IMR-90 (cell line): Measurements from ENCODE around the gene ABCC9. TPM values are rescaled to one million over a fixed set of nuclear protein-coding genes. Genes with fewer than 3 reads are reported as not detected.

Experiments
- ATAC-seq: fragments of 200-7000 bp; cut with Tn5 transposase; 2 replicates; pipeline ENCODE4 v1.9.1; 2020; ENCODE audit warnings: low read depth, mild to moderate bottlenecking, moderate library complexity
- BruUV-seq: library from RNA; stranded (reverse); fragments of 400-500 nt; replicated peaks from 2 replicates; lab custom pipeline; 2021; lab: Mats Ljungman, UMichigan
- CTCF ChIA-PET: fragments of 300-600 bp; formaldehyde crosslinking; extraction: SDS; loops from one replicate; lab custom pipeline; 2021; ENCODE audit warnings: antibody characterized with exemption; lab: Yijun Ruan, JAX
- POLR2A ChIA-PET: fragments of 300-600 bp; sonication (Branson Sonifier 250); formaldehyde crosslinking; loops from one replicate; lab custom pipeline; 2022; ENCODE audit warnings: antibody characterized with exemption; ENCODE audit not compliant: unreplicated experiment; lab: Charles Lee
- DNase-seq: peaks from one replicate; pipeline ENCODE4 v3.0.0; 2013
- H2AFZ ChIP-seq: replicated peaks from 2 replicates; pipeline ENCODE3; 2013; ENCODE audit warnings: low read length, mild to moderate bottlenecking; ENCODE audit not compliant: poor library complexity
- H2AK5ac ChIP-seq: 2 replicates; pipeline ENCODE4 v1.6.1; 2013; ENCODE audit warnings: low read depth, low read length, inconsistent platforms
- H2AK9ac ChIP-seq: replicated peaks from 2 replicates; pipeline ENCODE3; 2013; ENCODE audit warnings: mild to moderate bottlenecking, low read depth, low read length, moderate library complexity; ENCODE audit not compliant: poor library complexity
- H2BK120ac ChIP-seq: 2 replicates; pipeline ENCODE4 v1.6.1; 2013; ENCODE audit warnings: low read depth, low read length, inconsistent platforms
- H2BK15ac ChIP-seq: 3 replicates; pipeline ENCODE4 v1.6.1; 2013; ENCODE audit warnings: low read depth, low read length, inconsistent platforms
- H2BK20ac ChIP-seq: 2 replicates; pipeline ENCODE4 v1.6.1; 2013; ENCODE audit warnings: low read depth, mild to moderate bottlenecking, inconsistent platforms, low read length, moderate library complexity
- H2BK5ac ChIP-seq: 2 replicates; pipeline ENCODE4 v1.6.1; 2013; ENCODE audit warnings: mild to moderate bottlenecking, low read depth, low read length, inconsistent platforms; ENCODE audit not compliant: poor library complexity, severe bottlenecking
- H3K14ac ChIP-seq: replicated peaks from 2 replicates; pipeline ENCODE4 v1.6.1; 2013; ENCODE audit warnings: low read depth, low read length, inconsistent platforms
- H3K18ac ChIP-seq: 2 replicates; pipeline ENCODE4 v1.6.1; 2013; ENCODE audit warnings: low read depth, low read length, control low read depth
- H3K23ac ChIP-seq: 2 replicates; pipeline ENCODE4 v1.6.1; 2013; ENCODE audit warnings: low read depth, low read length, inconsistent platforms
- H3K27ac ChIP-seq: 2 replicates; pipeline ENCODE4 v1.5.1; 2013; ENCODE audit warnings: mild to moderate bottlenecking, control low read depth, low read length; ENCODE audit not compliant: insufficient read depth
- H3K27me3 ChIP-seq: 2 replicates; pipeline ENCODE4 v1.6.1; 2013; ENCODE audit warnings: low read length; ENCODE audit not compliant: control insufficient read depth, insufficient read depth
- H3K36me3 ChIP-seq: 2 replicates; pipeline ENCODE4 v1.6.1; 2013; ENCODE audit warnings: low read length, mixed read lengths; ENCODE audit not compliant: control insufficient read depth, insufficient read depth
- H3K4ac ChIP-seq: 2 replicates; pipeline ENCODE4 v1.6.1; 2013; ENCODE audit warnings: low read depth, low read length, inconsistent platforms
- H3K4me1 ChIP-seq: 2 replicates; pipeline ENCODE4 v1.6.1; 2013; ENCODE audit warnings: low read length, mixed read lengths; ENCODE audit not compliant: control insufficient read depth, insufficient read depth
- H3K4me2 ChIP-seq: 2 replicates; pipeline ENCODE4 v1.6.1; 2013; ENCODE audit warnings: low read depth, mild to moderate bottlenecking, control low read depth, low read length, moderate library complexity
- H3K4me3 ChIP-seq: 2 replicates; pipeline ENCODE4 v1.5.1; 2013; ENCODE audit warnings: low read depth, mild to moderate bottlenecking, control low read depth, low read length, moderate library complexity; ENCODE audit not compliant: insufficient read depth
- H3K56ac ChIP-seq: 2 replicates; pipeline ENCODE4 v1.6.1; 2013; ENCODE audit warnings: low read length, inconsistent platforms; ENCODE audit not compliant: insufficient read depth; ENCODE audit errors: extremely low read depth
- H3K79me1 ChIP-seq, 2 experiments: 2 replicates each; pipeline ENCODE4 v1.6.1; 2013; ENCODE audit warnings: low read length in 2 of 2, inconsistent platforms in 1 of 2, low read depth in 1 of 2
- H3K9ac ChIP-seq: 2 replicates; pipeline ENCODE4 v1.6.1; 2013; ENCODE audit warnings: low read depth, low read length, control low read depth
- H3K9me1 ChIP-seq: 2 replicates; pipeline ENCODE4 v1.6.1; 2013; ENCODE audit warnings: low read length, inconsistent platforms; ENCODE audit not compliant: insufficient read depth
- H3K9me3 ChIP-seq: 2 replicates; pipeline ENCODE4 v1.6.1; 2013; ENCODE audit warnings: low read length; ENCODE audit not compliant: control insufficient read depth, insufficient read depth
- H4K20me1 ChIP-seq: 2 replicates; pipeline ENCODE4 v1.6.1; 2013; ENCODE audit warnings: low read length, inconsistent platforms; ENCODE audit not compliant: insufficient read depth
- H4K5ac ChIP-seq: 2 replicates; pipeline ENCODE4 v1.6.1; 2013; ENCODE audit warnings: mild to moderate bottlenecking, low read depth, low read length, control low read depth
- H4K8ac ChIP-seq, 2 experiments: 2 replicates each; pipeline ENCODE4 v1.6.1; 2013; ENCODE audit warnings: low read depth in 2 of 2, low read length in 2 of 2, control low read depth in 1 of 2, inconsistent platforms in 1 of 2
- H4K91ac ChIP-seq: 2 replicates; pipeline ENCODE4 v1.6.1; 2013; ENCODE audit warnings: low read depth, low read length, inconsistent platforms; ENCODE audit not compliant: insufficient read depth
- BHLHE40 ChIP-seq: fragments of 150-350 bp; IDR thresholded peaks from 2 replicates; pipeline ENCODE4 v1.6.1; 2016; ENCODE audit warnings: mild to moderate bottlenecking, low read depth, low read length
- CEBPB ChIP-seq: IDR thresholded peaks from 2 replicates; pipeline ENCODE4 v1.6.1; 2012; ENCODE audit warnings: low read depth, low read length, improper control_type of control experiment
- CHD1 ChIP-seq: IDR thresholded peaks from 2 replicates; pipeline ENCODE4 v1.6.1; 2012; ENCODE audit warnings: low read depth, low read length, improper control_type of control experiment
- FOS ChIP-seq: fragments of 150-350 bp; IDR thresholded peaks from 2 replicates; pipeline ENCODE4 v1.6.1; 2016; ENCODE audit warnings: low read depth, low read length
- MAFK ChIP-seq: IDR thresholded peaks from 2 replicates; pipeline ENCODE4 v1.6.1; 2012; ENCODE audit warnings: low read depth, low read length, improper control_type of control experiment
- MAZ ChIP-seq: IDR thresholded peaks from 2 replicates; pipeline ENCODE4 v1.6.1; 2012; ENCODE audit warnings: low read depth, mild to moderate bottlenecking, low read length, improper control_type of control experiment, moderate library complexity, borderline replicate concordance
- MXI1 ChIP-seq: IDR thresholded peaks from 2 replicates; pipeline ENCODE4 v1.6.1; 2012; ENCODE audit warnings: low read depth, mild to moderate bottlenecking, low read length, moderate library complexity, borderline replicate concordance
- NFE2L2 ChIP-seq: fragments of 150-350 bp; IDR thresholded peaks from 2 replicates; pipeline ENCODE4 v1.6.1; 2016; ENCODE audit warnings: low read depth, mild to moderate bottlenecking, low read length
- POLR2A ChIP-seq: IDR thresholded peaks from 2 replicates; pipeline ENCODE4 v1.6.1; 2012; ENCODE audit warnings: mild to moderate bottlenecking, low read depth, low read length
- RAD21 ChIP-seq: IDR thresholded peaks from 2 replicates; pipeline ENCODE4 v1.6.1; 2012; ENCODE audit warnings: low read length, improper control_type of control experiment
- RCOR1 ChIP-seq: IDR thresholded peaks from 2 replicates; pipeline ENCODE4 v1.6.1; 2012; ENCODE audit warnings: mild to moderate bottlenecking, low read length, improper control_type of control experiment; ENCODE audit not compliant: insufficient replicate concordance
- RFX5 ChIP-seq: IDR thresholded peaks from 2 replicates; pipeline ENCODE4 v1.8.0; 2012; ENCODE audit warnings: low read depth, mild to moderate bottlenecking, low read length, moderate library complexity
- SMC3 ChIP-seq: fragments of 150-350 bp; IDR thresholded peaks from 2 replicates; pipeline ENCODE4 v1.6.1; 2016; ENCODE audit warnings: low read depth, mild to moderate bottlenecking, antibody characterized with exemption, low read length, moderate library complexity
- WGBS, 2 experiments: methylation state at CpG; one replicate each; pipeline versions ENCODE4 v1.1.5 to v1.1.7; 2013; ENCODE audit warnings: missing lambda C conversion rate in 2 of 2; ENCODE audit not compliant: insufficient read length in 1 of 2; ENCODE audit errors: extremely low coverage in 2 of 2; 5-methylcytosine and 5-hydroxymethylcytosine counted together
- dilution Hi-C: fragments of 300-500 bp; cut with HindIII; formaldehyde crosslinking; loops from one replicate; pipeline ENCODE4 v1.14.3; 2018; ENCODE audit warnings: low sequenced_read_pairs; ENCODE audit not compliant: unreplicated experiment
- in situ Hi-C: fragments of 300-500 bp; cut with MboI; formaldehyde crosslinking; loops from 3 replicates; pipeline ENCODE4 v1.14.3; 2019; ENCODE audit warnings: low sequenced_read_pairs, inconsistent platforms, mixed read lengths
- intact Hi-C: fragments of 100-400 bp; cut with micrococcal nuclease; formaldehyde crosslinking; loops from 2 replicates; pipeline ENCODE4 v1.10.0; 2022
- polyA plus RNA-seq, 3 experiments: library from polyadenylated mRNA; depleted of rRNA; stranded (reverse); fragments of >200 nt; gene quantifications; 2 replicates each; pipeline ENCODE4 v1.2.3, GENCODE V29; 2012; ENCODE audit warnings: low replicate concordance in 1 of 3
- total RNA-seq: library from RNA; depleted of rRNA; stranded (reverse); fragments of >200 nt; gene quantifications from 2 replicates; pipeline ENCODE4 v1.2.3, GENCODE V29; 2012
- TF ChIP-seq, protein P1 (sequence below): fragments of 150-350 bp; IDR thresholded peaks from 2 replicates; pipeline ENCODE4 v1.6.1; 2017; ENCODE audit warnings: mild to moderate bottlenecking, antibody characterized with exemption, low read length, low read depth
- TF ChIP-seq, protein P2 (sequence below): conservative IDR thresholded peaks from 2 replicates; pipeline ENCODE4 v1.5.1; 2012; ENCODE audit warnings: mild to moderate bottlenecking, low read depth, low read length, improper control_type of control experiment
- TF ChIP-seq, protein P3 (sequence below): fragments of 150-350 bp; IDR thresholded peaks from 2 replicates; pipeline ENCODE4 v1.6.1; 2016; ENCODE audit warnings: low read depth, mild to moderate bottlenecking, low read length, moderate library complexity, borderline replicate concordance

Gene ABCC9
- total and polyA plus RNA-seq, 2 of the 4 experiments (the other 2 are of a cell fraction), result 1.2 to 6.6 TPM

DNA sequence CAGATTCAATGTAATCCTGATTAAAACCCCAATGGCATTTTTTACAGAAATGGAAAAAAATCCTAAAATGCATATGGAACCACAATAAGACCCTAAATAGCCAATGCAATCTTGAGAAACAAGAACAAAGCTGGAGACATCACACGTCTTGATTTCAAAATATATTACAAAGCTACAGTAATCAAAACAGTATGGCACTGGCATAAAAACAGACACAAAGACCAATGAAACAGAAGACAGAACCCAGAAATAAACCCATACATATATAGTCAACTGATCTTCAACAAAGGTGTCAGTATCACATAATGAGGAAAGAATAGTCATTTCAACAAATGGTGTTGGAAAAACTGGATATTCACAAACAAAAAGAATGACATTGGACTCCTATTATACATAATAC is 9.4 kb upstream of the ABCC9 start:
- ChIA-PET CTCF (no interaction called here), POLR2A (no interaction called here)
- no peak overlapping the region for H3K56ac ChIP-seq
- H2AFZ ChIP-seq, result no peak overlapping the region
- no peaks in the 10 kb centered on the region for H3K27me3 ChIP-seq
- no peak overlapping the region for H3K4ac ChIP-seq
- no peaks in the 10 kb centered on the region for H3K36me3 ChIP-seq
- ATAC-seq (no peak), DNase-seq (no peak)
- no peak overlapping the region for H2BK120ac ChIP-seq
- H3K23ac ChIP-seq, result no peak overlapping the region
- H2BK20ac ChIP-seq, result no peak overlapping the region
- no peaks in the 10 kb centered on the region for H4K20me1 ChIP-seq
- H2BK5ac ChIP-seq, result no peak overlapping the region
- no peak overlapping the region for H3K4me3 ChIP-seq
- no peak overlapping the region for H3K9ac ChIP-seq
- no TSS peak for BruUV-seq
- dilution Hi-C loops (no loop called here), intact Hi-C loops (no loop called here), in situ Hi-C loops (no loop called here)
- WGBS, 2 experiments, result no CpG with 5 or more reads among the region's 1 CpG
- H3K4me1 ChIP-seq, result no peaks in the 10 kb centered on the region
- H2AK5ac ChIP-seq, result no peak overlapping the region
- no peak overlapping the region for H2AK9ac ChIP-seq
- no peak overlapping the region for H3K4me2 ChIP-seq
- no peak overlapping the region for H4K8ac ChIP-seq
- H3K79me1 ChIP-seq, result no peaks in the 10 kb centered on the region
- H2BK15ac ChIP-seq, result no peak overlapping the region
- TF ChIP-seq RCOR1 (no peak), MXI1 (no peak), CEBPB (no peak), MAZ (no peak), RAD21 (no peak), BHLHE40 (no peak), NFE2L2 (no peak), MAFK (no peak), FOS (no peak), CHD1 (no peak), RFX5 (no peak), SMC3 (no peak), POLR2A (no peak)
- TF ChIP-seq, protein P1, sequence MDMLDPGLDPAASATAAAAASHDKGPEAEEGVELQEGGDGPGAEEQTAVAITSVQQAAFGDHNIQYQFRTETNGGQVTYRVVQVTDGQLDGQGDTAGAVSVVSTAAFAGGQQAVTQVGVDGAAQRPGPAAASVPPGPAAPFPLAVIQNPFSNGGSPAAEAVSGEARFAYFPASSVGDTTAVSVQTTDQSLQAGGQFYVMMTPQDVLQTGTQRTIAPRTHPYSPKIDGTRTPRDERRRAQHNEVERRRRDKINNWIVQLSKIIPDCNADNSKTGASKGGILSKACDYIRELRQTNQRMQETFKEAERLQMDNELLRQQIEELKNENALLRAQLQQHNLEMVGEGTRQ, result no peak
- TF ChIP-seq, protein P2, sequence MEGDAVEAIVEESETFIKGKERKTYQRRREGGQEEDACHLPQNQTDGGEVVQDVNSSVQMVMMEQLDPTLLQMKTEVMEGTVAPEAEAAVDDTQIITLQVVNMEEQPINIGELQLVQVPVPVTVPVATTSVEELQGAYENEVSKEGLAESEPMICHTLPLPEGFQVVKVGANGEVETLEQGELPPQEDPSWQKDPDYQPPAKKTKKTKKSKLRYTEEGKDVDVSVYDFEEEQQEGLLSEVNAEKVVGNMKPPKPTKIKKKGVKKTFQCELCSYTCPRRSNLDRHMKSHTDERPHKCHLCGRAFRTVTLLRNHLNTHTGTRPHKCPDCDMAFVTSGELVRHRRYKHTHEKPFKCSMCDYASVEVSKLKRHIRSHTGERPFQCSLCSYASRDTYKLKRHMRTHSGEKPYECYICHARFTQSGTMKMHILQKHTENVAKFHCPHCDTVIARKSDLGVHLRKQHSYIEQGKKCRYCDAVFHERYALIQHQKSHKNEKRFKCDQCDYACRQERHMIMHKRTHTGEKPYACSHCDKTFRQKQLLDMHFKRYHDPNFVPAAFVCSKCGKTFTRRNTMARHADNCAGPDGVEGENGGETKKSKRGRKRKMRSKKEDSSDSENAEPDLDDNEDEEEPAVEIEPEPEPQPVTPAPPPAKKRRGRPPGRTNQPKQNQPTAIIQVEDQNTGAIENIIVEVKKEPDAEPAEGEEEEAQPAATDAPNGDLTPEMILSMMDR, result no peak
- TF ChIP-seq, protein P3, sequence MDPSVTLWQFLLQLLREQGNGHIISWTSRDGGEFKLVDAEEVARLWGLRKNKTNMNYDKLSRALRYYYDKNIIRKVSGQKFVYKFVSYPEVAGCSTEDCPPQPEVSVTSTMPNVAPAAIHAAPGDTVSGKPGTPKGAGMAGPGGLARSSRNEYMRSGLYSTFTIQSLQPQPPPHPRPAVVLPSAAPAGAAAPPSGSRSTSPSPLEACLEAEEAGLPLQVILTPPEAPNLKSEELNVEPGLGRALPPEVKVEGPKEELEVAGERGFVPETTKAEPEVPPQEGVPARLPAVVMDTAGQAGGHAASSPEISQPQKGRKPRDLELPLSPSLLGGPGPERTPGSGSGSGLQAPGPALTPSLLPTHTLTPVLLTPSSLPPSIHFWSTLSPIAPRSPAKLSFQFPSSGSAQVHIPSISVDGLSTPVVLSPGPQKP, result no peak
- no peak overlapping the region for H3K18ac ChIP-seq
- no peak overlapping the region for H4K5ac ChIP-seq
- no peak overlapping the region for H3K14ac ChIP-seq
- H3K9me1 ChIP-seq, result no peaks in the 10 kb centered on the region
- H3K27ac ChIP-seq, result no peak overlapping the region
- H4K91ac ChIP-seq, result no peak overlapping the region
- H3K9me3 ChIP-seq, result peaks cover 7% of the 10 kb centered on the region; the same call in 1 of the 2 replicates
